Caki2 (cell line): ENCODE measurements around the gene SKIL. TPM values are rescaled to one million over a fixed set of nuclear protein-coding genes. Genes with fewer than 3 reads are reported as not detected.

ENCODE experiments used
- DNase-seq: peaks from one replicate; pipeline ENCODE4 v3.0.0-alpha.2; 2015; ENCODE audit warnings: low read depth
- in situ Hi-C: cut with HindIII; loops from 2 replicates; pipeline ENCODE4 v1.10.0; 2016; ENCODE audit warnings: low sequenced_read_pairs, low pct_unique_long_range_greater_than_20kb, mixed read lengths
- total RNA-seq: library from RNA; depleted of rRNA; stranded (reverse); fragments of >200 nt; shearing (Covaris generic); gene quantifications from 2 replicates; pipeline ENCODE4 v1.2.3, GENCODE V29; 2014; ENCODE audit warnings: low replicate concordance; rRNA removed

SKIL gene
- total RNA-seq, 1 experiment from 2014 or later: 55.8 TPM

DNA sequence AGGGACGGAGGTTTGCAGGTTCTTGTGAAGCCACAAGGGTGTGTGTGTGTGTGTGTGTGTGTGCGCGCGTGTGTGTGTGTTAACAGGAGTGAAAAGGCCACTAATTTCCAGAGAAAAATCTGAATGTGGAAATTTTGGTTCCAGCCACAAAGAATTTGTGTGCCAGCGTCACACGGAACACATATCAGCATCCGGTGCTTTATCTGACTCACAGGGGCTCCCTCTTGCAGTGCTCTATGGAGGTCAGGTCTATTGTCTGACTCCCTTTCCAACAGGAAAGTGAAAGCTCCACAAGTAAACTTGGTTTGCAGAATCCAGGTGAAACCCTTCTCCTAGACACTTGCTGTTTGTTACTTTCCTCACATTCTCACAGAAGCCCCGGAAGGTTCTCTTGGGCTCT lies 67.4 kb downstream of the SKIL start:
- in situ Hi-C loops: loop anchor here (5.0 kb wide), 1 partner anchor 387 kb away; no protein-coding TSS in a partner anchor
- DNase-seq: no peak

- no peak for DNase-seq
- in situ Hi-C loops: loop anchor here (5.0 kb wide), 1 partner anchor 387 kb away; no protein-coding TSS in a partner anchor
Measured at GRCh38 chr3:170425491-170426239, 68.2 kb downstream of the SKIL start.

DNA sequence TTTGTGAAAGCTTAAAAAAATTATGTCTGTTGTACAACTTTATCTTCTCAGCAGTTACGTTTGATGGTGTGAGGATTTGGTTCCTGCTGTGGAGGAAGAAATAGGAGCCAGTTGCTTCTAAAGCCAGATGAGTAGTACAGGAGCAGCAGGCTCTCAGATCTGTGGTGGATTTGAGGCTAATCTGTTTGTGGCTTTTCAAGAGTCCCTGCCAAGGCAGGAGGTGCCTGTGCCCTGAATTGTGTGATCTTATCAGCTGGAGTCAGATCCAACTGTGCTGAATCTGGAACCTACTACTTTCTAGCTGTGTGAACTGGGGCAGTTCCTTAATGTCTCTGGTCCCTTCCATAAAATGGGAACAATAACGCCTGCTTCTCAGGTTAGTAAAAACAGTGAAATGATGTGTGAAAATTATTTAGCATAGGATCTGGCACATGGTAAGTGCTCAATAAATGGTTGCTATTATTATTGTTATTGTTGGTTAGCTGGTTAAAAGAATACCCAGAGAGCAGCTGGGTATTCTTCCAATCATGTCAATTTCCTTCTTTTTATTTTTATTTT lies 68.8 kb downstream of the SKIL start:
- in situ Hi-C loops: loop anchor here (5.0 kb wide), 1 partner anchor 386 kb away; no protein-coding TSS in a partner anchor
- no peak for DNase-seq

DNA sequence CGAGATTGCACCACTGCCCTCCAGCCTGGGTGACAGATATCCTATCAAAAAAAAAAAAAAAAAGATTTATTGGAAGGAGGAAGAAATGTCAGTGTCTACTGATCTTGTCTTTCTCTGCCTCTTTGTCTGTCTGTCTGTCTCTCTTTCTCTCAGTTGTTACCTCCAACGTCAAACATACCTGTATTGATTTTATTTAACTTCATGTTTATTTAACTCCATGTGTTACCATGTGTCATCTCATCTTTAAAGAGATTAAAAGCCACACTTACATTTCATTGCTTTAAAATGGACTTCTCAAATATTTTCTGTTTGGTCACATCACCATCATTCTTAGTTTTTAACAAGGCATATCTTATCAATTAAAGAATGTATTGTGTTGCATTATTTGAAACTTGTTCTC lies 70.6 kb downstream of the SKIL start:
- no peak for DNase-seq
- in situ Hi-C loops: loop anchor here (5.0 kb wide), 1 partner anchor 384 kb away; no protein-coding TSS in a partner anchor

DNA sequence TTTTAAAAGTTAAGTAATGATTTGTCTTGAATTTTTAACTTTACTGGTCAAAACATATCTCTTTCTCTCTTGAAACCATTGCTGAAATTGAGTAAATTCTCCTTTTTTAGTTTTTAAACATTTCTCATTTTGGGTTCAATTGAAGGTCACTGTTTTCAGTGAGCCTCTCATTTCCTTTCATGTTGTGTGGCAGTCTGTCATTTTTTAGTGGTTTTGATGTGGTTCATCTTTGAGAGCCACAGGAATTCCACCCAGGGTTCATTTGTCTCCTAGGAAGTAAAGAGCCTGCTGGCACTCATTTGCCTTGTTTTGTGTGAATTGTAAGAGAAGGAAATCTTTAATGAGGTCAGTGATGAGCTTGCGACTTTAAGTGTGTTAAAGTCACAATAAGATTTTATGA lies 71.5 kb downstream of the SKIL start:
- in situ Hi-C loops: loop anchor here (5.0 kb wide), 1 partner anchor 383 kb away; no protein-coding TSS in a partner anchor
- DNase-seq: peak; percentile 55

- in situ Hi-C loops: no loop called here
Measured at GRCh38 chr3:170431054-170431453, 73.5 kb downstream of the SKIL start.

DNA sequence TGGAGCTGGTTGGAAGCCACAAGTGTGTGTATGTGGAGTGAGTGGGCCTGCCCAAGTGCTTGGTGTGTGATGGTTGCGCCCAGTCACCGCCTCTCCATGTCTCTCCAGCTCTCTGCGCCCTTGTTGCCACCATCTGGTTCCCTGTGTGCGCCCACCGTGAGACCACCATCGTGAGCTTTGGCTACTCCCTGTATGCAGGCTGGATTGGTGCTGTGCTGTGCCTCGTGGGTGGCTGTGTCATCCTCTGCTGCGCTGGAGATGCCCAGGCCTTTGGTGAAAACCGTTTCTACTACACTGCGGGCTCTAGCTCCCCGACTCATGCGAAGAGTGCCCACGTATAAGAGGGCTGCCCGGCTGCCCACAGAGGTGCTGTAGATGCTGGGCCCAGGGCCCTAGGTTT lies 74.9 kb downstream of the SKIL start:
- no peak for DNase-seq
- in situ Hi-C loops: no loop called here

More at GRCh38 chr3:170431054-170431453, 73.5 kb downstream of the SKIL start:
- DNase-seq: no peak

GRCh38 chr3:170436697-170437096 lies 79.2 kb downstream of the SKIL start:
- DNase-seq: no peak
- in situ Hi-C loops: no loop called here

GRCh38 chr3:170437176-170437575 lies 79.7 kb downstream of the SKIL start:
- no peak for DNase-seq
- in situ Hi-C loops: no loop called here

DNA sequence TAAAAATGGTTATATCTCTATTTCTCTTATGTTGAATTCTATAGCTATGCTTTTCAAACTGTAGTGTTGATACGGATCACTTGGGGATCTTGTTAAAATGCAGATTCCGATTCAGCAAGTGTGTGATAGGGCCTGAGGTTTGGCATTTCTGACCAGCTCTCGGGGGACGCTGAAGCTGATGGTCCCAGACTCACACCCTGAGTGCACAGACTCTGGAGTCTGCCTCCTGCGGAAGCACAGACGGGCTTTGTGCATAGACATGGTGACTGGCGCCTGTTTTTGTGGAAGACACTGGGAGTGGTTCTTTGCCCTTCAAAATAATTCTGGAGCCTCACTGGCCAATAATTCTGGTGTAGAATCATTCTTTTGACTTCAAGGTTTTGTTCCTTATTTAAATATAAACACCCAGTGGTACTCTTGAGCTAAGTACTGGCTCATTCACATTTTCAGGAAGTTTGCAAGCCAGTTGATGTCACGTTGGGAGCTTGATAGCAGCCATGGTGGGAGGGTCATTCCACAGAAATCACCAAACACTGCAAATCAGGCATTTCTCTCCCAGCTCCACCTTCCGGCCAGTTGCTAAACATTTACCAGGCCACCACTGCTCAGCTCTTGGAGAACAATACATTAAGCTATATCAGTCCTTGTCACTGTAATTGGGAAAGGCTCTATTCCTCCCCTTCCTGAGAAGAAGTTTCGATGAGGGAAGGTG lies 80.3 kb downstream of the SKIL start:
- peak; percentile 55 for DNase-seq
- in situ Hi-C loops: no loop called here

DNA sequence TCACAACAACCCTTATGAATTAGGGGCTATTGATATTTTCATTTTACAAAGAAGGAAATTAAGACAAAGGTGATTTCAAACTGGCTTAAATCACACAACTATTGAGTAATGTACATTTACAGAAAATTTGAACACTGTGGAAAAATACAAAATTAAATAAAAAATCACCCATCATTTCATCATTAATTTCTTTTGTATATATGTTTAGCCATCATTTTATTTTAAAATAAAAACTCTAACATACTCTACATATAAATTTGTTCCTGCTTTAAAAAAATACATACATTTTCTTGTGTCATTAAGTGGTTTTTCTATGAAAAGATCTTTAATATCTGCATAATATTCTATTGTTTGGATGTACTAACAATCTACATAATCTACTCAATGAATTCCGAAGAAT lies 81.3 kb downstream of the SKIL start:
- in situ Hi-C loops: no loop called here
- DNase-seq: no peak

DNA sequence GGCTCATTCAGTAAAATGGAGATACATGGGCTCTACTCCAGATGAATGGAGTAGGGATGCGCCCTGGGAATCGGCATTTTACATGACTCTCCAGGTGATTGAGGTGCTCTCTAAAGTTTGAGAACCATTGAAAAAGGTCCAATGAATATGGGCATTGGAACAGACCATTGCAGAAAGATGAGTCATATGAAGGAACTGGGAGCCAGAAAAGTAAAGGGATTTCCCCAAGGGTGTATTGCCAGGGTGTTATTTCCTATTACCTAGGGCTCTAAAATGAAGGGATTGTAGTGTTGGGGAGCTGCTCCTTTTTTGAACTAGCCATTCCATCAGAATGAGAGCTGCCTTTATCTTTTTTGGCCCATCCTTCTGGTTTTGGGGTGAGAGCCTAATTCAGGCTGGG lies 82.8 kb downstream of the SKIL start:
- in situ Hi-C loops: no loop called here
- peak; percentile 49 for DNase-seq

DNA sequence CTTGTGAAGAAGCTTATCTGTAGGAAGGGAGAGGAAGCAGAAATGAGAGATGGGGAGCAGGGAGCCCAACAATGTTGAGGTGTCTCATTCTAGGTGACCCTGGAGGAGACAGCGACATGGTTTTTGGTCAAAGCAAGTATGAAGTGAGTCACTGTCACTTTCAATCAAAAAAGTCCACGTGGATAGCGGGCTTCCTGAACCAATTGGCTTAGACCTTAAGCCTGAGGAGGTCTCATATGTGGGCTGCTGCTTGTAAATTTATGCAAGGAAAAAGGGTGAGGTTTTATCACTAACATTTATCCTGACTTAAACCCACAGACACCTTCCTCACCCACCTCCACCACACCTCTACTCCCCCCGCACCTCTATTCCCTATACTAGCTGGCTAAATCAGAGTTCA lies 83.9 kb downstream of the SKIL start:
- no peak for DNase-seq
- in situ Hi-C loops: no loop called here

DNA sequence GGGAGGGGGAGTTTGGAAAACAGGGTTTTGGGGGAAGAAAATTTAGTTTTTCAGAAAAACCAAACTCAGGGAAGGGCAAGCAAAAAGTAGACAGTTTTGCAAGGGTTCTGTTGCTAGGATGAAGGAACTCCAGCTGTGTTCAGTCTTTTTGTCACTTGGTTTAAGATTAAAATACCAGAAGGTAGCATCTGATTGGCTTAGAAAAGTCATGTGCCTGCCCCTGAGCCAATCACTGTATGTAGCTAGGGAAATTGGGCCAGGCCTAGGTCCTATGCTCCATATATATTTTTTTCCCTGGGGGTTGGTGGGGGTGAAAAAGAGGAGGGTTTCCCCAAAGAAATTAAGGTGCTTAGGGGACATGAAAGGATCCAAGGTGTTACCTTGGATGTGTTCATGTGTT lies 85.4 kb downstream of the SKIL start:
- no peak for DNase-seq
- in situ Hi-C loops: no loop called here

- DNase-seq: no peak
- in situ Hi-C loops: no loop called here
Measured at GRCh38 chr3:170443457-170443856, 85.9 kb downstream of the SKIL start.

Other genes with a start within 250 kb of the SKIL start
- 11.1 and 24.5 TPM in 2 replicates for gene PHC3, start 176.0 kb upstream of the SKIL start, total RNA-seq
- 67.7 and 72.9 TPM in 2 replicates for gene PRKCI, start 135.3 kb upstream of the SKIL start, total RNA-seq
- gene CLDN11, start 61.2 kb downstream of the SKIL start, total RNA-seq: 21.1 and 30.2 TPM in 2 replicates
- not detected in 2 replicates for gene SLC7A14, start 228.4 kb downstream of the SKIL start, total RNA-seq